SU-DHL-6 (cell line): Measurements from ENCODE around the gene PLEKHH2.
A peak's percentile ranks its signal among the peaks of the same experiment; 100 is the strongest.
"Not testable (repeated sequence)": the region's sequence is repeated elsewhere in the genome, so short reads cannot be mapped to it uniquely, and the experiment has no call there.

Experiments used
- H2AFZ ChIP-seq: fragments of 200-600 bp; sonication (generic); 2 replicates; pipeline ENCODE4 v1.6.1; 2014; ENCODE audit warnings: low read depth, mild to moderate bottlenecking, moderate library complexity, mixed read lengths, antibody characterized with exemption, low read length; ENCODE audit not compliant: severe bottlenecking
- H3F3A ChIP-seq: fragments of 200-600 bp; shearing (Covaris generic); 2 replicates; pipeline ENCODE4 v1.6.0; 2016; ENCODE audit warnings: antibody characterized with exemption, mild to moderate bottlenecking; ENCODE audit not compliant: insufficient read depth
- H3K27ac ChIP-seq: fragments of 200-600 bp; sonication (generic); 2 replicates; pipeline ENCODE4 v1.5.1; 2016; ENCODE audit warnings: low read depth, mild to moderate bottlenecking, low read length, moderate library complexity, mixed read lengths
- H3K27me3 ChIP-seq: fragments of 200-600 bp; sonication (generic), shearing (Covaris generic); 2 replicates; pipeline ENCODE4 v1.6.0; 2014; ENCODE audit warnings: mild to moderate bottlenecking, low read length
- H3K36me3 ChIP-seq: fragments of 200-600 bp; sonication (generic); 2 replicates; pipeline ENCODE4 v1.6.1; 2014; ENCODE audit warnings: mild to moderate bottlenecking, low read length, mixed read lengths
- H3K4me2 ChIP-seq: fragments of 300-600, 200-600 bp; shearing (Covaris generic), sonication (generic); 2 replicates; pipeline ENCODE4 v1.6.0; 2014; ENCODE audit warnings: low read length, low read depth, mild to moderate bottlenecking; ENCODE audit not compliant: poor library complexity, severe bottlenecking
- H3K4me3 ChIP-seq: fragments of 200-600 bp; sonication (generic); 2 replicates; pipeline ENCODE4 v1.5.1; 2014; ENCODE audit warnings: antibody characterized with exemption, low read length, mild to moderate bottlenecking, mixed read lengths; ENCODE audit not compliant: insufficient read depth, poor library complexity, severe bottlenecking
- H3K79me2 ChIP-seq: fragments of 200-600 bp; sonication (generic); 2 replicates; pipeline ENCODE4 v1.6.1; 2014; ENCODE audit warnings: mild to moderate bottlenecking, low read length, moderate library complexity; ENCODE audit not compliant: insufficient read depth
- H3K9ac ChIP-seq: fragments of 200-600 bp; sonication (generic); 2 replicates; pipeline ENCODE4 v1.7.0; 2014; ENCODE audit warnings: mild to moderate bottlenecking, low read length
- H3K9me2 ChIP-seq: fragments of 200-600 bp; sonication (generic); replicated peaks from 2 replicates; pipeline ENCODE4 v1.6.1; 2014; ENCODE audit warnings: low read length; ENCODE audit not compliant: insufficient read depth
- H3K9me3 ChIP-seq: fragments of 200-600 bp; sonication (generic); 2 replicates; pipeline ENCODE4 v1.6.1; 2014; ENCODE audit warnings: low read length, mixed read lengths; ENCODE audit not compliant: insufficient read depth
- H4K20me1 ChIP-seq: fragments of 200-600 bp; sonication (generic); 2 replicates; pipeline ENCODE4 v1.6.1; 2014; ENCODE audit warnings: low read depth, mild to moderate bottlenecking, antibody characterized with exemption, low read length, moderate library complexity, mixed read lengths
- CTCF ChIP-seq: fragments of 200-600 bp; sonication (generic); IDR thresholded peaks from one replicate; pipeline ENCODE4 v1.5.1; 2017; ENCODE audit warnings: antibody characterized with exemption, mild to moderate bottlenecking, low read length, moderate library complexity; ENCODE audit not compliant: insufficient read depth, poor library complexity, severe bottlenecking
- EZH2phosphoT487 ChIP-seq: fragments of 200-600 bp; sonication (generic), shearing (Covaris generic); conservative IDR thresholded peaks from 2 replicates; pipeline ENCODE4 v1.6.1; 2018; ENCODE audit warnings: mild to moderate bottlenecking, antibody characterized with exemption, low read length, moderate library complexity, mixed read lengths

PLEKHH2 gene

GRCh38 chr2:43718530-43719124, 81.6 kb downstream of the PLEKHH2 start:
- TF ChIP-seq EZH2phosphoT487 (no peak), CTCF (no peak)
- Histone ChIP-seq H3K4me2 (peak overlapping the region; percentile 4), H3K27ac (no peak overlapping the region)

GRCh38 chr2:43724728-43725526, 87.9 kb downstream of the PLEKHH2 start:
- H4K20me1 ChIP-seq = no peaks in the 10 kb centered on the region
- no peaks in the 10 kb centered on the region for H3K36me3 ChIP-seq
- H2AFZ ChIP-seq = no peak overlapping the region
- no peak for TF ChIP-seq CTCF
- TF ChIP-seq EZH2phosphoT487 = no peak
- no peak overlapping the region for H3K4me2 ChIP-seq
- H3K9ac ChIP-seq = no peak overlapping the region
- no peaks in the 10 kb centered on the region for H3K27me3 ChIP-seq
- no peak overlapping the region for H3K27ac ChIP-seq
- no peaks in the 10 kb centered on the region for H3K9me2 ChIP-seq
- H3F3A ChIP-seq = no peaks in the 10 kb centered on the region
- no peaks in the 10 kb centered on the region for H3K9me3 ChIP-seq
- no peak overlapping the region for H3K4me3 ChIP-seq
- no peaks in the 10 kb centered on the region for H3K79me2 ChIP-seq

More at GRCh38 chr2:43718530-43719124, 81.6 kb downstream of the PLEKHH2 start:
- H3K9ac ChIP-seq = no peak overlapping the region
- no peaks in the 10 kb centered on the region for H3F3A ChIP-seq
- H4K20me1 ChIP-seq = no peaks in the 10 kb centered on the region
- no peaks in the 10 kb centered on the region for H3K36me3 ChIP-seq
- H3K9me2 ChIP-seq = no peaks in the 10 kb centered on the region
- no peak overlapping the region for H3K4me3 ChIP-seq
- H3K9me3 ChIP-seq = no peaks in the 10 kb centered on the region
- no peaks in the 10 kb centered on the region for H3K27me3 ChIP-seq
- H3K79me2 ChIP-seq = no peaks in the 10 kb centered on the region
- H2AFZ ChIP-seq = no peak overlapping the region

- no peaks in the 10 kb centered on the region for H3K9me3 ChIP-seq
- H3K27ac ChIP-seq = no peak overlapping the region
- H3K4me3 ChIP-seq = no peak overlapping the region
- TF ChIP-seq EZH2phosphoT487 (no peak), CTCF (no peak)
- no peaks in the 10 kb centered on the region for H4K20me1 ChIP-seq
- no peaks in the 10 kb centered on the region for H3K36me3 ChIP-seq
- H3K9ac ChIP-seq = no peak overlapping the region
- H2AFZ ChIP-seq = no peak overlapping the region
- no peaks in the 10 kb centered on the region for H3F3A ChIP-seq
- H3K27me3 ChIP-seq = no peaks in the 10 kb centered on the region
- H3K4me2 ChIP-seq = no peak overlapping the region
- H3K9me2 ChIP-seq = no peaks in the 10 kb centered on the region
- H3K79me2 ChIP-seq = no peaks in the 10 kb centered on the region
Observed at GRCh38 chr2:43725711-43726246, 88.7 kb downstream of the PLEKHH2 start.

- H3K79me2 ChIP-seq, H3K36me3 ChIP-seq, H3F3A ChIP-seq, H3K27ac ChIP-seq, H3K4me3 ChIP-seq, H3K9ac ChIP-seq, H4K20me1 ChIP-seq, H3K9me2 ChIP-seq, H3K4me2 ChIP-seq, H2AFZ ChIP-seq, H3K27me3 ChIP-seq, H3K9me3 ChIP-seq: not testable (repeated sequence)
Observed at GRCh38 chr2:43726961-43727633, 90.0 kb downstream of the PLEKHH2 start.
